MM.1S (cell line): Measurements from ENCODE around the gene SGPP1.

Source experiments
- DNase-seq: peaks from one replicate; pipeline ENCODE4 v3.0.0-alpha.2; 2015
- H2AFZ ChIP-seq: fragments of 300-600 bp; sonication (generic); 2 replicates; pipeline ENCODE4 v1.6.0; 2016; ENCODE audit warnings: antibody characterized with exemption, low read length
- H3F3A ChIP-seq: fragments of 300-600 bp; sonication (generic); 2 replicates; pipeline ENCODE4 v1.6.1; 2016; ENCODE audit warnings: mild to moderate bottlenecking, antibody characterized with exemption, low read length, moderate library complexity, mixed read lengths; ENCODE audit not compliant: insufficient read depth
- H3K27ac ChIP-seq: fragments of 300-600 bp; sonication (generic); 2 replicates; pipeline ENCODE4 v1.5.1; 2016; ENCODE audit warnings: mild to moderate bottlenecking, low read length
- H3K27me3 ChIP-seq: fragments of 300-600 bp; sonication (generic); replicated peaks from 2 replicates; pipeline ENCODE4 v1.6.0; 2016; ENCODE audit warnings: low read length; ENCODE audit not compliant: insufficient read depth
- H3K36me3 ChIP-seq: fragments of 300-600 bp; sonication (generic); replicated peaks from 2 replicates; pipeline ENCODE4 v1.6.1; 2016; ENCODE audit warnings: mild to moderate bottlenecking, low read length, mixed read lengths; ENCODE audit not compliant: insufficient read depth
- H3K4me1 ChIP-seq: fragments of 300-600 bp; sonication (generic); 2 replicates; pipeline ENCODE4 v1.6.1; 2016; ENCODE audit warnings: low read length, mixed read lengths
- H3K4me2 ChIP-seq: fragments of 300-600 bp; sonication (generic); 2 replicates; pipeline ENCODE4 v1.6.0; 2016; ENCODE audit warnings: low read depth, low read length
- H3K4me3 ChIP-seq: fragments of 300-600 bp; sonication (generic); 2 replicates; pipeline ENCODE4 v1.5.1; 2016; ENCODE audit warnings: low read length, mixed read lengths
- H3K79me2 ChIP-seq: fragments of 300-600 bp; sonication (generic); 2 replicates; pipeline ENCODE4 v1.6.1; 2016; ENCODE audit warnings: mixed run types, low read length, mixed read lengths
- H3K9ac ChIP-seq: fragments of 300-600 bp; sonication (generic); 2 replicates; pipeline ENCODE4 v1.6.1; 2016; ENCODE audit warnings: low read length, mixed read lengths
- H3K9me2 ChIP-seq: fragments of 300-600 bp; sonication (generic); replicated peaks from 2 replicates; pipeline ENCODE4 v1.6.1; 2016; ENCODE audit warnings: mild to moderate bottlenecking, low read length, mixed read lengths; ENCODE audit not compliant: insufficient read depth
- H3K9me3 ChIP-seq: fragments of 300-600 bp; sonication (generic); replicated peaks from 2 replicates; pipeline ENCODE4 v1.6.1; 2016; ENCODE audit warnings: mild to moderate bottlenecking, low read length, mixed read lengths; ENCODE audit not compliant: insufficient read depth
- H4K20me1 ChIP-seq: fragments of 300-600 bp; sonication (generic); 2 replicates; pipeline ENCODE4 v1.6.1; 2016; ENCODE audit warnings: mild to moderate bottlenecking, low read length, moderate library complexity, mixed read lengths; ENCODE audit not compliant: insufficient read depth
- EZH2 ChIP-seq: fragments of 300-600 bp; sonication (generic); optimal IDR thresholded peaks from 2 replicates; pipeline ENCODE3; 2017; ENCODE audit warnings: low read depth, mild to moderate bottlenecking, antibody characterized with exemption, low read length, mixed read lengths
- EZH2phosphoT487 ChIP-seq: fragments of 300-600 bp; sonication (generic); IDR thresholded peaks from 2 replicates; pipeline ENCODE4 v1.6.1; 2018; ENCODE audit warnings: antibody characterized with exemption, low read length
- TF ChIP-seq, protein P1 (sequence below): fragments of 300-600 bp; sonication (generic); IDR thresholded peaks from 2 replicates; pipeline ENCODE4 v1.5.1; 2016; ENCODE audit warnings: antibody characterized with exemption, low read length, mixed read lengths

SGPP1 gene, protein sequence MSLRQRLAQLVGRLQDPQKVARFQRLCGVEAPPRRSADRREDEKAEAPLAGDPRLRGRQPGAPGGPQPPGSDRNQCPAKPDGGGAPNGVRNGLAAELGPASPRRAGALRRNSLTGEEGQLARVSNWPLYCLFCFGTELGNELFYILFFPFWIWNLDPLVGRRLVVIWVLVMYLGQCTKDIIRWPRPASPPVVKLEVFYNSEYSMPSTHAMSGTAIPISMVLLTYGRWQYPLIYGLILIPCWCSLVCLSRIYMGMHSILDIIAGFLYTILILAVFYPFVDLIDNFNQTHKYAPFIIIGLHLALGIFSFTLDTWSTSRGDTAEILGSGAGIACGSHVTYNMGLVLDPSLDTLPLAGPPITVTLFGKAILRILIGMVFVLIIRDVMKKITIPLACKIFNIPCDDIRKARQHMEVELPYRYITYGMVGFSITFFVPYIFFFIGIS

DNA sequence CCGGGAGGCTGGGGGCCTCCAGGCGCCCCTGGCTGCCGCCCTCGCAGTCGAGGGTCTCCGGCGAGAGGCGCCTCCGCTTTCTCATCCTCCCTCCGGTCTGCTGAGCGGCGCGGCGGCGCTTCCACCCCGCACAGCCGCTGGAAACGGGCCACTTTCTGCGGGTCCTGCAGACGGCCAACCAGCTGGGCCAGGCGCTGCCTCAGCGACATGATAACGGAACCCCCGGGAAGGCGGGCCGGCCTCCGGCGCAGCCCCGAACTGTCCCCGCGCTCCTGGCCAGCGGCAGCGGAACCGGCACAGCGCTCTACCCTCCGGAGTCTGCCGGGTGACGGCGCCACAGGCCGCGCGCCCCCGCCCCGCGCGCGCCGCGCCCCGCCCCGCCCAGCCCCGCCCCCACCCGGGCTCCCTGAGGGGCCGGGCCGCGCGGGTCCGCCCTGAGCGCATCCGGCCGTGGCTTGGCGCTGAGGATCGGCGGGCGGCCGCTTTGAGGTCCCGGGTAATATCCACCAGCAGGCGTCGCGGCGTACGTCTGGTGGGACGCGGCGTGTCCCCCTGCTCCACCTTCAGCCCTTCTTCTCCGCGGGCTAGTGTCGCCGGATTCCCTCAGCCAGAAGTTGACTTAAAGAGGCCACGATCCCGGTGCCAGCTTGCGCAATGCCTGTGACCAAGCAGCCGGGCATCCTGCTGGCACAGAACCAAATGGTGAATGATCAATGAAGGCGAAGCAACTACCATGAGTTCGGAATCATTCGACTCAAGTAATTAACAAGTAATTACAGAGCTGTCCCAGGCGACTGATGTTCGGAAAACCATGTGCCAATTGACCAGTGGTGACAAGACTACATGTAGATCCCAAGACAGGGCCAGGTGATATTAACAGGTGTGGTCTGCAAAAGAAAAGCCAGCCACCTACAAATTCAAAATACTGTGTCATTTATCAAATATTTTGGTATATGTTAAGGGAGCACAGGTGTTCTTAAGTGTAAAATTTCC lies at the start of gene SGPP1:
TSS of gene SGPP1 (minus strand) at position 330 of the 993 bp plus-strand sequence. CDS start at position 209, 121 bp downstream.
- Histone ChIP-seq H3K36me3 (no peaks in the 10 kb centered on the region), H3K27ac (no peak within 1 kb of the TSS), H3K4me2 (peak within 1 kb of the TSS; percentile 76), H4K20me1 (no peaks in the 10 kb centered on the region), H3K4me3 (peak within 1 kb of the TSS; percentile 70), H3K9ac (peak within 1 kb of the TSS; percentile 51; the same call in 1 of the 2 replicates), H3K4me1 (no peaks in the 10 kb centered on the region), H3K79me2 (no peaks in the 10 kb centered on the region), H2AFZ (peak within 1 kb of the TSS; percentile 77; the same call in 1 of the 2 replicates), H3K9me3 (no peaks in the 10 kb centered on the region), H3F3A (peaks cover 4% of the 10 kb centered on the region; the same call in 1 of the 2 replicates), H3K27me3 (no peaks in the 10 kb centered on the region), H3K9me2 (no peaks in the 10 kb centered on the region)
- TF ChIP-seq, protein P1, sequence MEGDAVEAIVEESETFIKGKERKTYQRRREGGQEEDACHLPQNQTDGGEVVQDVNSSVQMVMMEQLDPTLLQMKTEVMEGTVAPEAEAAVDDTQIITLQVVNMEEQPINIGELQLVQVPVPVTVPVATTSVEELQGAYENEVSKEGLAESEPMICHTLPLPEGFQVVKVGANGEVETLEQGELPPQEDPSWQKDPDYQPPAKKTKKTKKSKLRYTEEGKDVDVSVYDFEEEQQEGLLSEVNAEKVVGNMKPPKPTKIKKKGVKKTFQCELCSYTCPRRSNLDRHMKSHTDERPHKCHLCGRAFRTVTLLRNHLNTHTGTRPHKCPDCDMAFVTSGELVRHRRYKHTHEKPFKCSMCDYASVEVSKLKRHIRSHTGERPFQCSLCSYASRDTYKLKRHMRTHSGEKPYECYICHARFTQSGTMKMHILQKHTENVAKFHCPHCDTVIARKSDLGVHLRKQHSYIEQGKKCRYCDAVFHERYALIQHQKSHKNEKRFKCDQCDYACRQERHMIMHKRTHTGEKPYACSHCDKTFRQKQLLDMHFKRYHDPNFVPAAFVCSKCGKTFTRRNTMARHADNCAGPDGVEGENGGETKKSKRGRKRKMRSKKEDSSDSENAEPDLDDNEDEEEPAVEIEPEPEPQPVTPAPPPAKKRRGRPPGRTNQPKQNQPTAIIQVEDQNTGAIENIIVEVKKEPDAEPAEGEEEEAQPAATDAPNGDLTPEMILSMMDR = peak; percentile 15
- no peak for TF ChIP-seq EZH2
- DNase-seq = peak; percentile 66

DNA sequence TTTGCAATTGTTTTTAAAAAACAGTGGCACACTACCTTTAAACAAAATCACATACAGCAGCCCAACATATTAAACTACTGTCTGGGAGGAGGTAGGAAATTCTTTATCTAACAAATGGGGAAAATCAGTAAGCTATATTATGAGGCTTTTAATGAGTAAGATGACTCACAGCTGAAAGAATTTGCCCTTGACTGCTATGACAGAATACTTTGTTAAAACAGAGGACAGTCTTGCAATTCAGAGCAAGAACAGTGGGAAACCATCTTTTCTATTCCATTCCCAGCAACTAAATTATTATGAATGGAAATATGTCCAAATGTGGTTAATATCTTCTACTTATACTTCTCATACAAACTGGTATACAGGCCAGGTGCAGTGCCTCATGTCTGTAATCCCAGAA lies 49.2 kb upstream of the SGPP1 start:
- H3K36me3 ChIP-seq = no peaks in the 10 kb centered on the region
- no peak overlapping the region for H3K4me2 ChIP-seq
- no peaks in the 10 kb centered on the region for H3K79me2 ChIP-seq
- no peak overlapping the region for H2AFZ ChIP-seq
- no peak for DNase-seq
- no peak overlapping the region for H3K27ac ChIP-seq
- H3K4me3 ChIP-seq = no peak overlapping the region
- no peaks in the 10 kb centered on the region for H3K9me2 ChIP-seq
- no peaks in the 10 kb centered on the region for H3K9me3 ChIP-seq
- H3K4me1 ChIP-seq = no peaks in the 10 kb centered on the region
- no peaks in the 10 kb centered on the region for H3K27me3 ChIP-seq
- no peak overlapping the region for H3K9ac ChIP-seq
- TF ChIP-seq EZH2phosphoT487 (no peak), EZH2 (no peak)
- H4K20me1 ChIP-seq = no peaks in the 10 kb centered on the region
- no peaks in the 10 kb centered on the region for H3F3A ChIP-seq

DNA sequence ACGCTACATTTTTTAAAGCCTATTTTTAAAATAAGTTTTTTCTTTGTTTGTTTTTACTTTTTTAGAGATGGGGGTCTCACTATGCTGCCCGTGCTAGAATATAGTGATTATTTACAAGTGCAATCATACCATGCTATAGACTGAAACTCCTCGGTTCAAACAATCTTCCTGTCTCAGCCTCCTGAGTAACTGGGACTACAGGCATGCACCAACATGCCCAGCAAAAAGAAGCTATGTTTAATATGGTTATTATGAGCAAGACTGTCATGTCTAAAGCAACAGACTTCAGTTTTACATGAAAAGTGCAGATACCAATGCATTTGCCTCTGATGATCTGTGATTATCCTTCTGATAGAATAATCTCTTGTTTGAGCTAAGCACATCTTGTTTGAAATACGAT lies 45.6 kb upstream of the SGPP1 start:
- H3K27me3 ChIP-seq = no peaks in the 10 kb centered on the region
- DNase-seq = no peak
- TF ChIP-seq EZH2phosphoT487 (no peak), EZH2 (no peak)
- TF ChIP-seq, protein P1 = no peak
- no peak overlapping the region for H3K4me3 ChIP-seq
- no peak overlapping the region for H3K9ac ChIP-seq
- H3F3A ChIP-seq = no peaks in the 10 kb centered on the region
- no peaks in the 10 kb centered on the region for H3K79me2 ChIP-seq
- no peak overlapping the region for H3K27ac ChIP-seq
- no peak overlapping the region for H2AFZ ChIP-seq
- no peaks in the 10 kb centered on the region for H3K9me2 ChIP-seq
- no peaks in the 10 kb centered on the region for H3K4me1 ChIP-seq
- no peaks in the 10 kb centered on the region for H4K20me1 ChIP-seq
- H3K4me2 ChIP-seq = no peak overlapping the region
- H3K9me3 ChIP-seq = no peaks in the 10 kb centered on the region
- no peaks in the 10 kb centered on the region for H3K36me3 ChIP-seq
